Inferior parietal cortex (tissue), 1 donor: ENCODE data around the gene VTI1B.

Experiments used
- DNase-seq: peaks from one replicate; pipeline ENCODE4 v3.0.0-alpha.2; 2016; ENCODE audit errors: extremely low spot score

The VTI1B gene

DNA sequence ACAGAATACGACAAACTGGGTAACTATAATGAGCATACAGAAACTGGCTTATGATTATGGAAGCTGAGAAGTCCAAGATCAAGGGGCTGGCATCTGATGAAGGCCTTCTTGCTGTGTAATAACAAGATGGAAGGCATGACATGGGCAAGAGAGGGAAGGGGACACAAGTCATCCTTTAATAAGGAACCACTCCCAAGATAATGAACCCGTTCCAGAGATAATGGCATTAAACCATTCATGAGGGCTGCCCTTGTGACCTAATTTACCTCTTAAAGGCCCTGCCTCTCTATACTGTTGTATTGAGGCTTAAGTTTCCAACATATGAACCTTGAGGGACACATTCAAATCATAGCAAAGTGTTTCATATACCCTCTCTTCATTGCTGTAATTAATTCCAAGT is 4.6 kb upstream of the VTI1B start:
- DNase-seq, result no peak

DNA sequence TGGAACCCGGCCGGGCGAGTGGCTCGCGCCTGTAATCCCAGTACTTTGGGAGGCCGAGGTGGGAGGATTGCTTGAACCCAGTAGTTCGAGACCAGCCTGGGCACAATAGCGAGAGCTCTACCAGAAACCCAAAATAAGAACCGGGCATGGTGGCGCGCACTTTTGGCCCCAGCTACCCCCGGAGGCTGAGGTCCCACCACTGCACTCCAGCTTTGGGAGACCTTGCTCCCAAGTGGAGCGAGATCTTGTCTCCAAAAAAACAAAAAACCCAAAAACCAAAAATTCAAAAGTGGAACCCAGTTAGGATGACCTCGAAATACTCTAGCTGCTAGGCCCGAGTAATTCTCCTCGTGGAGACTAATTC is 769 bp upstream of the VTI1B start:
- DNase-seq, result no peak

DNA sequence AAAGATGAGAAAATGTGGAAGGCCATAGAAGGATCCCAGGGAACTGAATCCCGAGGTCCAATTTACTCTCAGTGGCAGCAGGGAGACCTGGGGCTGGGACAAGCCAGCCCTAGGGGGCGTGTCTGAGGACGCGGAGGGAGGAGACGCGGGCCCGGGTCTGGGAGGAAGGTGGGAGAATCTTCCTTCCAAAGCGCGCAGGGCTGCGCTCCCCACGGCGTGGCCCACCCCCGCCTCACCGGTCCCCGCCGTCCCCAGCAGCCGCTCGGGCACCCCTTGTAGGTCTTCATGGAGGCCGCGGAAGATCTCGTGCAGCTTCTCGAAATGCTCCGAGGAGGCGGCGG is 323 bp downstream of the VTI1B start:
- DNase-seq, result peak; percentile 68

DNA sequence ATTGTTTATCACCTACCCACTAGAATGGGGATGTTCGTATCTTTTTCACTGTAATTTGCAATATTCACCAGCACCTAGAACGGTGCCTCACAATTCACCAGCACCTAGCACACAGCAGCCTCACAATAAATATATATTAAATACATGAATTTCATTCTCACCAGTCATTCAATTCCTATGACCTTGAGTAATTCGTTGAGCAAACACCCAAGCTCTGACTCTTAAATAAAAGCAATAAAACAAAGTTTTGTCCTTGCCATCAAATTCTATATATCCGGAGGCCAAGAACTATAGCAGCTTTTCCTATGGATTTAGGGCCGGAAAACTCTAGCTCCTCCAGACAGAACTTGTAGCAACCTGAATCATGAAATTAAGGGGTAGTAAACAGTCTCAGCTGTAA is 981 bp downstream of the VTI1B start:
- DNase-seq, result no peak

- DNase-seq, result no peak
Observed at GRCh38 chr14:67668559-67668958, 5.9 kb downstream of the VTI1B start.

GRCh38 chr14:67666750-67667449 is 7.5 kb downstream of the VTI1B start:
- DNase-seq, result peak; percentile 74

- no peak for DNase-seq
Observed at GRCh38 chr14:67665868-67666267, 8.6 kb downstream of the VTI1B start.

DNA sequence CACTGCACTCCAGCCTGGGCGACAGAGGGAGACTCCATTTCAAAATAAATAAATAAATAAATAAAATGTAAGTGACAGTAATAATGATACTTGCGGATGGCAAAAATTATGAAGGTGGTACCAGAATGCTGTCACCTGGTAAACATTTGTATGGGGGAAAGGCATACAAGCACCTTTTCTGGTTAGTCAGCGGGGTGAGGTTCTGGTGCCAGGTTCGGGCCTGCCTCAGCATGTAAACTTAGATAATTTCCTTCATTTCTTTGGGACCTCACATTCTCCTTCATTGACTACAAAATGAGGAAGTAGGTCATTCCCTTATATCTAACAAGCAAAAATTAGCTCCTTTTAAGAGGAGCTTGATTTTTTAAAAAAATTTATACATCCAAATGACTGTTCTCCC is 10.8 kb downstream of the VTI1B start:
- DNase-seq, result no peak

DNA sequence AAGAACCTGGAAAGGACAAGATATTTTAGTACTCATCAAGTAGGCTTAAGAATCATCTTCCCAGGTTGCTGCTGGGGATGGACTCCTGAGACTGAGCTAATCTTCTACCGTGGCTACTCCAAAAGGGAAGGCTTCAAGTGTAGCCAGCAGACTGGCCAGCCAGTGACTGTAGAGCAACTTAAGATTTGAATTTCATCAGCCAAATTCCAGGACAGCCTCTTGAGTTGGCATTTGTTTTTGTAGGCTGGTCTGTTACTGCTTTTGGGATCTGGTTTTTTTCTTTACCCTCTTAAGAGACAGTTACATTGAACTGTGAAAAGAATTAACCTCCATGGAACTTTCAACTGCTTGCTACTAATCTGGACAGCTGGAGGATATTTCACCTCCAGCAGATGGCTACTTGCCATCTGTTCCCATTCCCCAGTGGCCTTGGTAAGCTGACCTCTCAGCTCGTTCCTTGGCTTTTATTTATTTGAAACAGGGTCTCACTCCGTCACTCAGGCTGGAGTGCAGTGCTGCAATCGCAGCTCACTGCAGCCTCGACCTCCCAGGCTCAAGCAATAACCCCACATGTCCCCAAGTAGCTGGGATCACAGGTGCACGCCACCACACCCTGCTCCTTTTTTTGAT is 20.7 kb downstream of the VTI1B start:
- DNase-seq, result no peak

DNA sequence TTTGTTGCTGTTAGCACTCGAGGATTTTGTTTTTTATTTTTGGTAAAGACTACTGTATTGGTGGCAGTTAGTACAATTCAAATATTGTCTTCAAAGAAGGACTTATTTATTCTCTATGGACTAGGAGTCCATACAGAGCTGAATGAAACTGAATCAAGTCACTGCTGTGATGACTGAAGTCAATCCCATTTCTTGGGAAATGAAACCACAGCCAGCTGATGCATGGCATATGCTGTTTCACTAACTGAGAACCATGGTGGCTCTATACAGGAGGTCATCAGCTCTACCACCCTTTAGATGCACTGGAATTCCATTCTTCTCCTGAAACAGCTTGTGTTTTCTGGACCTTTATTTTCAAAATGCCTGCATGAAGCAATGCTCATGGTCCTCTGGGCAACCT is 22.2 kb downstream of the VTI1B start:
- no peak for DNase-seq

DNA sequence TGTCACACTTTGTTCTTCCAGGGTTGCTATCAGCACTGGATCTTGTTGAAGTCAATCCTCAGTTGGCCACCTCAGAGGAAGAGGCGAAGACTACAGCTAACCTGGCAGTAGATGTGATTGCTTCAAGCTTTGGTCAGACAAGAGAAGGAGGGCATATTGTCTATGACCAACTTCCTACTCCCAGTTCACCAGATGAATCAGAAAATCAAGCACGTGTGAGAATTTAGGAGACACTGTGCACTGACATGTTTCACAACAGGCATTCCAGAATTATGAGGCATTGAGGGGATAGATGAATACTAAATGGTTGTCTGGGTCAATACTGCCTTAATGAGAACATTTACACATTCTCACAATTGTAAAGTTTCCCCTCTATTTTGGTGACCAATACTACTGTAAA is 23.7 kb downstream of the VTI1B start:
- DNase-seq, result no peak

- peak; percentile 40 for DNase-seq
Observed at GRCh38 chr14:67650151-67650550, 24.3 kb downstream of the VTI1B start.

GRCh38 chr14:67646131-67646530 is 28.3 kb downstream of the VTI1B start:
- no peak for DNase-seq

- DNase-seq, result no peak
Observed at GRCh38 chr14:67645414-67645813, 29.0 kb downstream of the VTI1B start.

GRCh38 chr14:67644428-67644827 is 30.0 kb downstream of the VTI1B start:
- peak; percentile 33 for DNase-seq

- DNase-seq, result no peak
Observed at GRCh38 chr14:67643713-67644112, 30.7 kb downstream of the VTI1B start.

- DNase-seq, result no peak
Observed at GRCh38 chr14:67641902-67642749, 32.3 kb downstream of the VTI1B start.

- DNase-seq, result no peak
Observed at GRCh38 chr14:67641480-67641879, 33.0 kb downstream of the VTI1B start.

DNA sequence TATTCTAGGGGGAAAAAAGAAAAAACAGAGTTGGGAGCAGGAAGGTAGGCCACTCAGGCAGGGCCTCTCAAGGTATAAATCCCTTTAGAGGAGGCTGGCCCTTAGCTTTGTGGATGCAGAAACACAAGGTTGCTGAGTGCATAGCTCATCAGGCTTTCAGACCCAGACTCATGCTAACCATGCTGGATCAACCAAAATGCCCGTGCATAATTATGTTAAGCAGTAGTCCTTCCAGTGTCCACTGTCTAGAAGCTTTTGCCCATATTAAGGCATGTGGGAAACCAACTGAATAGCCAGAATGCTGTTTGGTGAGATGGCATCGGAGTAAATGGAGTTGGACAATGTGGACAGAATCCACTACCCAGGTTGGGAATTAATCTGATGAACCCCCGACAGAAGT is 35.8 kb downstream of the VTI1B start:
- DNase-seq, result no peak

DNA sequence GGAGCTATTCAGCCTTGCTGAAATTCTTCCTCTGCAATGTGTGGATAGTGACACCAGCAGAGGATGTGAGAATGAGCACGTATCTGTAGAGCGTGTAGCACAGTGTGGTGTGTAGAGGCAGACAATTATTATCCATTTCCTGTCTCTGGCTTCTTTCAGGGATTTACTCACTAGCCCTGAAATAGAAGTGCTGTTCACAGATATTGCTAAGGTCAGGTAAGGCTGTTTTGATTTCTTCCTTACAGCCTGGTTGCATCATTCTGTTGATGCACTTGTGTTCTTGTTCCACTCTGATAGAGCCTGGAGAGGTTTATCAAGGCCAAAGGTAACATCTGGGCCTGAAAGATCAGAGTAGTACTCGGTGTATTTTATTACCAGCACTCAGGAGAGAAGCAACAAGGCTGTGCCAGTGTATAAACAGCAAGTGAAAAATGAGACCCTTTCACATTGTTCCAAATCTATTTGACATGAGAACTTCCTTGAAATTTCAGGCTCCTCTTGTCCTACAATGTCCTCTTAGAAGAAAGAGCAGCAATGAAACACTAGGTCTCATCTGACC is 38.0 kb downstream of the VTI1B start:
- DNase-seq, result no peak

GRCh38 chr14:67633451-67634147 is 40.8 kb downstream of the VTI1B start:
- no peak for DNase-seq

DNA sequence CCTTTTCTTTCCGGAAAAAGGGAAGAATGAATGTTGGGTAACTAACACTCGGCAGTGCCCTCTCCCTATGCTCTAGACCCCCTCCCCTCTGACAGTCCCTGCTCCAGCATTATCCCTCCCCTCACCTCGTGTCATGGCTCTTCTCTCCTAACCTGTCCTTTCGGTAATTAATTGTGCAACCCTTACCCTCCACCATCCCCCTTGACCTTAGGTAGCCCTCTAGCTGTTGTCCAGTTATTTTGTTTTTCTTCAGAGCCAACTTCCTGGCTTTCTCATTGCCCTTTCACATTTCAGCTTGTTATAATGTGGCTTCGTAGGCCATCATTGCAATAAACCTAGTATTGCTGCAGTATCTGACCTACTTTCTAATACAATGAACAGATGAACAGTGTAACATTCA is 43.5 kb downstream of the VTI1B start:
- DNase-seq, result no peak
